Parathyroid adenoma (tissue), 2 donors: Measurements from ENCODE around the gene TNS3.
"Not testable (repeated sequence)": the region's sequence is repeated elsewhere in the genome, so short reads cannot be mapped to it uniquely, and the experiment has no call there.

ENCODE experiments used
- H2AFZ ChIP-seq: fragments of 300-600 bp; sonication (generic); one replicate; pipeline ENCODE4 v1.7.0; 2017; ENCODE audit warnings: antibody characterized with exemption, mild to moderate bottlenecking
- H3K27ac ChIP-seq: fragments of 300-600 bp; sonication (generic); one replicate; pipeline ENCODE4 v1.7.0; 2017
- H3K27me3 ChIP-seq: fragments of 300-600 bp; sonication (generic); one replicate; pipeline ENCODE4 v1.7.0; 2017; ENCODE audit warnings: low read length; ENCODE audit not compliant: control insufficient read depth, insufficient read depth
- H3K36me3 ChIP-seq: fragments of 300-600 bp; sonication (generic); one replicate; pipeline ENCODE4 v1.7.0; 2017; ENCODE audit warnings: low read length; ENCODE audit not compliant: control insufficient read depth, insufficient read depth
- H3K4me1 ChIP-seq: fragments of 300-600 bp; sonication (generic); one replicate; pipeline ENCODE4 v1.7.0; 2017; ENCODE audit warnings: control low read depth
- H3K4me2 ChIP-seq: fragments of 300-600 bp; sonication (generic); one replicate; pipeline ENCODE4 v1.7.0; 2017; ENCODE audit warnings: low read length
- H3K4me3 ChIP-seq: fragments of 300-600 bp; sonication (generic); one replicate; pipeline ENCODE4 v1.7.0; 2017; ENCODE audit warnings: low read depth, low read length
- H3K79me2 ChIP-seq: fragments of 300-600 bp; sonication (generic); one replicate; pipeline ENCODE4 v1.7.0; 2017; ENCODE audit warnings: control low read depth
- H3K9ac ChIP-seq: fragments of 300-600 bp; sonication (generic); one replicate; pipeline ENCODE4 v1.7.0; 2017; ENCODE audit warnings: mild to moderate bottlenecking
- H3K9me3 ChIP-seq: fragments of 300-600 bp; sonication (generic); one replicate; pipeline ENCODE4 v1.7.0; 2017; ENCODE audit warnings: low read length; ENCODE audit not compliant: control insufficient read depth
- TF ChIP-seq, protein P1 (sequence below): fragments of 300-600 bp; sonication (generic); IDR thresholded peaks from one replicate; pipeline ENCODE4 v1.7.0; 2017; ENCODE audit warnings: antibody characterized with exemption, mild to moderate bottlenecking
- donor health status: primary hyperparathyroidism.

Gene TNS3

DNA sequence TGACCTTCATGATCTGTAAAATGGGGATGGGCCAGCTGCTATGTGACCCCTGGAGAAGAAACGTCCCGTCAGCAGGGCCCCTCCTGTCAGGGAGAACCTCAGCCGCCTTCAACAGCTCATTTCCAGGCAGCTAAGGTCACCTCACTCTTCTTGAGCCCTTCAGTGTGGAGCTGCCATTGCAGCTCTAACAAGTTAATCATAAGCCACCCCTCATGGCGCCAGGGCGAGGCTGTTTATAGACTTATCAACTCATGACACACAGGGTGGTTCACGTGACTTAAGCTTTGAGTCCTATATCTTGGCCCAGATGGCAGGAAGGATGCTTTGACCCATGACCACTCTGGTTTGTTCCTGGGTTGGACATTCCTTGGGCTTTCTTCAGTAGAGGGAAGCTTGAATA, 315.1 kb downstream of the TNS3 start:
- Histone ChIP-seq H3K4me3 (no peak overlapping the region), H2AFZ (no peak overlapping the region), H3K9me3 (no peaks in the 10 kb centered on the region), H3K4me1 (no peaks in the 10 kb centered on the region), H3K4me2 (no peak overlapping the region), H3K27ac (no peak overlapping the region), H3K9ac (no peak overlapping the region), H3K36me3 (no peaks in the 10 kb centered on the region), H3K79me2 (no peaks in the 10 kb centered on the region), H3K27me3 (no peaks in the 10 kb centered on the region)
- TF ChIP-seq, protein P1, sequence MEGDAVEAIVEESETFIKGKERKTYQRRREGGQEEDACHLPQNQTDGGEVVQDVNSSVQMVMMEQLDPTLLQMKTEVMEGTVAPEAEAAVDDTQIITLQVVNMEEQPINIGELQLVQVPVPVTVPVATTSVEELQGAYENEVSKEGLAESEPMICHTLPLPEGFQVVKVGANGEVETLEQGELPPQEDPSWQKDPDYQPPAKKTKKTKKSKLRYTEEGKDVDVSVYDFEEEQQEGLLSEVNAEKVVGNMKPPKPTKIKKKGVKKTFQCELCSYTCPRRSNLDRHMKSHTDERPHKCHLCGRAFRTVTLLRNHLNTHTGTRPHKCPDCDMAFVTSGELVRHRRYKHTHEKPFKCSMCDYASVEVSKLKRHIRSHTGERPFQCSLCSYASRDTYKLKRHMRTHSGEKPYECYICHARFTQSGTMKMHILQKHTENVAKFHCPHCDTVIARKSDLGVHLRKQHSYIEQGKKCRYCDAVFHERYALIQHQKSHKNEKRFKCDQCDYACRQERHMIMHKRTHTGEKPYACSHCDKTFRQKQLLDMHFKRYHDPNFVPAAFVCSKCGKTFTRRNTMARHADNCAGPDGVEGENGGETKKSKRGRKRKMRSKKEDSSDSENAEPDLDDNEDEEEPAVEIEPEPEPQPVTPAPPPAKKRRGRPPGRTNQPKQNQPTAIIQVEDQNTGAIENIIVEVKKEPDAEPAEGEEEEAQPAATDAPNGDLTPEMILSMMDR: no peak

DNA sequence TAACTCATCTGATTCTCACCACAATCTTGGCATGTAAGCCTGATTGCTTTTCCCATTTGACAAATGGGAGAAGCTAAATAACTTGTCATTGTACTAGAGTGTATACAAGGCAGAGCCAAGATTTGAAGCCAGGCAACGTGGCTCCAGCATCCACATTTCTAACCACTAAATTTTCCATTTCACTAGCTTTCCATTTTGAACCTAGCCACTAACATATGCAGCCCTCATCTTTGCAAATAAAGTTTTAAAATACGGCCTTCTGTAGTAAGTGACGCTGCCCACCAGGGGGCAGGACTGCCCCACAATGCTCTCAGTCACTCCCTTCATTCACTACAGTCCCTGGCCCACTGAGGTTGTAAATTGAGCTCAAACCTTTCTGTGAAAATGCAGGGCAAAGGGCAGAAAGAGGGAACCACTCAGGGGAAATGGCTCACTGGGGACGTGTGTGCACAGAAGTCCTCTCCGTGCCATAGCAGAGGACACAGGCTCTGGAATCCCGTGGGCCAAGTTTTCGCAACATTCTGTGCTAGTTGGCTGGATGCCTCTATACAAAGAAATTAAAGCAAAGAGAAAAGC, 315.7 kb downstream of the TNS3 start:
- Histone ChIP-seq H3K4me3 (no peak overlapping the region), H3K27me3 (no peaks in the 10 kb centered on the region), H2AFZ (peak overlapping the region; percentile 9), H3K79me2 (no peaks in the 10 kb centered on the region), H3K36me3 (no peaks in the 10 kb centered on the region), H3K4me1 (no peaks in the 10 kb centered on the region), H3K9ac (no peak overlapping the region), H3K9me3 (no peaks in the 10 kb centered on the region), H3K4me2 (no peak overlapping the region), H3K27ac (no peak overlapping the region)
- TF ChIP-seq, protein P1: peak; percentile 98

DNA sequence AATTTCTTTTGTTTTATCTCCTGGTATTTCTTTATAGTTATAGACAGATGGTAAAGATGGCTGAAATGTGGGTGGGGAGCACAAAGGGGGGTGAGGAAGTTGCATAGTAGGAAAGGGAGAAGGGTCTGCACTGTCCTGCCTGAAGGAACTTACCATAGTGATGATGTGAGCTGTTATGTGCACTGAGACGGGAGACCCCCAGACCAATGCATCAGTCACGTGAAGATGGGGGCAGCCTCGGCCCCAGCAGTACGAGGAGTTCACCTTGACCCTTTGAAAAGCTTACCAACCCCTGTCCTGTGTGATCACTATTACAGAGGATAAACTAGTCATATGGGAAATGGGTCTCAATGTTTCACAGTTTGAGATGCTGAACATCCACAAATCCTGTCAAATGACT, 316.3 kb downstream of the TNS3 start:
- no peak overlapping the region for H3K4me2 ChIP-seq
- no peaks in the 10 kb centered on the region for H3K79me2 ChIP-seq
- H2AFZ ChIP-seq: no peak overlapping the region
- no peaks in the 10 kb centered on the region for H3K4me1 ChIP-seq
- H3K27me3 ChIP-seq: no peaks in the 10 kb centered on the region
- H3K27ac ChIP-seq: no peak overlapping the region
- TF ChIP-seq, protein P1: no peak
- no peak overlapping the region for H3K4me3 ChIP-seq
- no peak overlapping the region for H3K9ac ChIP-seq
- H3K9me3 ChIP-seq: no peaks in the 10 kb centered on the region
- H3K36me3 ChIP-seq: no peaks in the 10 kb centered on the region

DNA sequence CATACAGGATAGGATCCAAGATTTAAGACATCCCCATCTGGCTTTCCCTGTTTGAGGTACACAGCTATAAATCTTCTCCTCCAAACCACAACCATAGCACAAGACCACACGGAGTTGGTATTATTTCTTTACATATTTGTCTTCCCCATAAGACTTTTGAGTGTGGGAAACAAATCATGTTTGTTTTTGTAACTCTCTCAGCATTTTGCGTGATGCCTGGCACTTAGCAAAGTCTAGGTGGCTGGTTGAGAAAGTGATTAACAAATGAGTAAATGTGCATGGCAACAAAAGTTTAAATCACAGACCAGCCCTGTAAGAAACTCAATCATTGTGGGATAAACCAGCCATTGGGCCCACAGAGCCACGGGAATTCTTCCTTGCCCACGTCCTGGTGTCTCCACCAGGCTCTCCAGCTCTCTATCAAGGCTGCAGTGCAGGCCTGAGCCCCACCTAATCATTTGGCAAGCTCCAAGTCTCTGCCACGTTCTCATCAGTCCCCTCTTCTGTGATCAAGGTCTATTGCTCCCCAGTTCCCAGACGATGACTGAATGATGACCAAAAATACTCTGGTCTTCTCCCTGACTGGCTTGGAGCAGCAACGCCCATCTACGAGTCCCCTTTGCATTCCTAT, 317.8 kb downstream of the TNS3 start:
- Histone ChIP-seq H2AFZ (no peak overlapping the region), H3K27me3 (no peaks in the 10 kb centered on the region), H3K79me2 (no peaks in the 10 kb centered on the region), H3K4me1 (no peaks in the 10 kb centered on the region), H3K4me3 (no peak overlapping the region), H3K9ac (no peak overlapping the region), H3K9me3 (no peaks in the 10 kb centered on the region), H3K4me2 (no peak overlapping the region), H3K27ac (no peak overlapping the region), H3K36me3 (no peaks in the 10 kb centered on the region)
- TF ChIP-seq, protein P1: no peak

DNA sequence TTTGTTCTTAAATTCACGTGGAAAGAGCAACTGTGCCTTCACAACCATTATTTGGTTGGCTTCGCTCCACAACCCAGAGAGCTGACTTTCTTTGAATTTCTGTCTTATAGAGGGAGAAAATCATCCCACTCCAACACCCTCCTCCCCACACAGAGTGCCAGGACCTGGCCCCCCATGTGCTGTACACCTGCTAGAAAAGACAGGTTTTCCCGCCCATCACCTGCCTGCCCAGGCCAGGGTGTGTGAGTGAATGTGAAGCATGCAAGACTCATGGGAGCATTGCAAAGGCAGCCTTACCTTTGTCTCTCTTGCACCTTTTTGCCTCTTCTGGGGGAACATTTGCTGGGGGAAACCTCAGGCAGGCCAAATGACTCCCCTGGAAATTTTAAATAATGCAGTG, 319.0 kb downstream of the TNS3 start:
- no peaks in the 10 kb centered on the region for H3K4me1 ChIP-seq
- no peaks in the 10 kb centered on the region for H3K27me3 ChIP-seq
- TF ChIP-seq, protein P1: no peak
- no peak overlapping the region for H2AFZ ChIP-seq
- H3K36me3 ChIP-seq: no peaks in the 10 kb centered on the region
- no peak overlapping the region for H3K4me2 ChIP-seq
- H3K9ac ChIP-seq: no peak overlapping the region
- no peak overlapping the region for H3K27ac ChIP-seq
- no peaks in the 10 kb centered on the region for H3K9me3 ChIP-seq
- H3K4me3 ChIP-seq: no peak overlapping the region
- H3K79me2 ChIP-seq: no peaks in the 10 kb centered on the region

DNA sequence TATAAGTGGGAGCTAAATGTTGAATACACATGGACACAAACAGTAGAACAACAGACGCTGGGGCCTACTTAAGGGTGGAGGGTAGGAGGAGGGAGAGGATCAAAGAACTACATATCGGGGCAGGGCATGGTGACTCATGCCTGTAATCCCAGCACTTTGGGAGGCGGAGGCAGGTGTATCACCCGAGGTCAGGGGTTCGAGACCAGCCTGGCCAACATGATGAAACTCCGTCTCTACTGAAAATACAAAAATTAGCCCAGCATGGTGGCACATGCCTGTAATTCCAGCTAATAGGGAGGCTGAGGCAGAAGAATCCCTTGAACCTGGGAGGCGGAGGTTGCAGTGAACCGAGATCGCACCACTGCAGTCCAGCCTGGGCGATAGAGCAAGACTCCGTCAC, 319.8 kb downstream of the TNS3 start:
- not testable (repeated sequence) for H3K9ac ChIP-seq, H3K79me2 ChIP-seq, H3K4me3 ChIP-seq, H3K36me3 ChIP-seq, H3K9me3 ChIP-seq, H3K4me2 ChIP-seq, H3K27me3 ChIP-seq, H3K27ac ChIP-seq, H3K4me1 ChIP-seq, H2AFZ ChIP-seq
